ENCODE measurements around the gene ATR. TPM values are rescaled to one million over a fixed set of nuclear protein-coding genes. Genes with fewer than 3 reads are reported as not detected.

The ATR gene
- total and polyA plus RNA-seq, 9 of the 15 experiments (the other 6 are each of a cell fraction or from before 2014, with no cell fraction given) = 18.0 to 37.8 (median 23.2) TPM

GRCh38 chr3:142543307-142543706, 35.2 kb downstream of the ATR start:
- Histone ChIP-seq H3K36me3 (ENCODE audit: control insufficient read depth, insufficient read depth, low read length) (peaks cover 68% of the 10 kb centered on the region), H3K27ac (ENCODE audit: extremely low read depth, low read depth, low read length) (no peak overlapping the region), H3K4me1 (replicated peaks in 1 of 2; ENCODE audit: control insufficient read depth in 2 of 2, insufficient read depth in 2 of 2, low read length in 2 of 2) (no peaks in the 10 kb centered on the region), H3K9me1 (ENCODE audit: control insufficient read depth, insufficient read depth, low read length) (no peaks in the 10 kb centered on the region), H3K79me2 (ENCODE audit: control insufficient read depth, insufficient read depth, low read length) (no peaks in the 10 kb centered on the region), H2AFZ (ENCODE audit: low read depth, low read length) (no peak overlapping the region), H3K27me3 (ENCODE audit: control insufficient read depth in 2 of 2, insufficient read depth in 2 of 2, low read length in 2 of 2) (no peaks in the 10 kb centered on the region), H3K9ac (ENCODE audit: insufficient read depth in 1 of 2, low read depth in 2 of 2, low read length in 2 of 2) (no peak overlapping the region), H3K4me3 (no peak overlapping the region), H3K4me2 (ENCODE audit: insufficient read depth, low read length) (no peak overlapping the region), H3K9me3 (replicated peaks; ENCODE audit: control insufficient read depth, insufficient read depth, low read depth, low read length) (no peaks in the 10 kb centered on the region), H4K20me1 (replicated peaks; ENCODE audit: control insufficient read depth, insufficient read depth, low read length) (no peaks in the 10 kb centered on the region)
- BruUV-seq (replicated peaks) = no TSS peak
- ATAC-seq (no peak), FAIRE-seq (no peak), DNase-seq (ENCODE audit: extremely low read depth in 1 of 4, low spot score in 3 of 4) (no peak)
- WGBS (ENCODE audit: insufficient coverage, low coverage, missing lambda C conversion rate) = 83% methylated on average over 2 of the region's 5 CpGs
- CTCF ChIA-PET (ENCODE audit: low intra/inter-chr PET ratio) = no interaction called here
- in situ Hi-C loops (cut with MboI) = no loop called here
- POLR2A ChIA-PET = interaction anchor here (0.6 kb wide), 1 partner anchor 458 kb away, joined by 3 read pairs; no protein-coding TSS in a partner anchor
- intact Hi-C loops (cut with micrococcal nuclease) = no loop called here
- TF ChIP-seq FOXP4 (CRISPR knock-in tag; IDR thresholded peaks at IDR 0.05; ENCODE audit: borderline replicate concordance) = no peak
- TF ChIP-seq IRF2 (CRISPR knock-in tag; IDR thresholded peaks at IDR 0.05) = no peak
- no peak for TF ChIP-seq RNF2 (IDR thresholded peaks at IDR 0.05)
- no peak for TF ChIP-seq PTBP1 (IDR thresholded peaks at IDR 0.05; ENCODE audit: low read depth, low read length)
- TF ChIP-seq ZNF707 (CRISPR knock-in tag; conservative IDR thresholded peaks at IDR 0.05) = no peak
- TF ChIP-seq, protein P1, sequence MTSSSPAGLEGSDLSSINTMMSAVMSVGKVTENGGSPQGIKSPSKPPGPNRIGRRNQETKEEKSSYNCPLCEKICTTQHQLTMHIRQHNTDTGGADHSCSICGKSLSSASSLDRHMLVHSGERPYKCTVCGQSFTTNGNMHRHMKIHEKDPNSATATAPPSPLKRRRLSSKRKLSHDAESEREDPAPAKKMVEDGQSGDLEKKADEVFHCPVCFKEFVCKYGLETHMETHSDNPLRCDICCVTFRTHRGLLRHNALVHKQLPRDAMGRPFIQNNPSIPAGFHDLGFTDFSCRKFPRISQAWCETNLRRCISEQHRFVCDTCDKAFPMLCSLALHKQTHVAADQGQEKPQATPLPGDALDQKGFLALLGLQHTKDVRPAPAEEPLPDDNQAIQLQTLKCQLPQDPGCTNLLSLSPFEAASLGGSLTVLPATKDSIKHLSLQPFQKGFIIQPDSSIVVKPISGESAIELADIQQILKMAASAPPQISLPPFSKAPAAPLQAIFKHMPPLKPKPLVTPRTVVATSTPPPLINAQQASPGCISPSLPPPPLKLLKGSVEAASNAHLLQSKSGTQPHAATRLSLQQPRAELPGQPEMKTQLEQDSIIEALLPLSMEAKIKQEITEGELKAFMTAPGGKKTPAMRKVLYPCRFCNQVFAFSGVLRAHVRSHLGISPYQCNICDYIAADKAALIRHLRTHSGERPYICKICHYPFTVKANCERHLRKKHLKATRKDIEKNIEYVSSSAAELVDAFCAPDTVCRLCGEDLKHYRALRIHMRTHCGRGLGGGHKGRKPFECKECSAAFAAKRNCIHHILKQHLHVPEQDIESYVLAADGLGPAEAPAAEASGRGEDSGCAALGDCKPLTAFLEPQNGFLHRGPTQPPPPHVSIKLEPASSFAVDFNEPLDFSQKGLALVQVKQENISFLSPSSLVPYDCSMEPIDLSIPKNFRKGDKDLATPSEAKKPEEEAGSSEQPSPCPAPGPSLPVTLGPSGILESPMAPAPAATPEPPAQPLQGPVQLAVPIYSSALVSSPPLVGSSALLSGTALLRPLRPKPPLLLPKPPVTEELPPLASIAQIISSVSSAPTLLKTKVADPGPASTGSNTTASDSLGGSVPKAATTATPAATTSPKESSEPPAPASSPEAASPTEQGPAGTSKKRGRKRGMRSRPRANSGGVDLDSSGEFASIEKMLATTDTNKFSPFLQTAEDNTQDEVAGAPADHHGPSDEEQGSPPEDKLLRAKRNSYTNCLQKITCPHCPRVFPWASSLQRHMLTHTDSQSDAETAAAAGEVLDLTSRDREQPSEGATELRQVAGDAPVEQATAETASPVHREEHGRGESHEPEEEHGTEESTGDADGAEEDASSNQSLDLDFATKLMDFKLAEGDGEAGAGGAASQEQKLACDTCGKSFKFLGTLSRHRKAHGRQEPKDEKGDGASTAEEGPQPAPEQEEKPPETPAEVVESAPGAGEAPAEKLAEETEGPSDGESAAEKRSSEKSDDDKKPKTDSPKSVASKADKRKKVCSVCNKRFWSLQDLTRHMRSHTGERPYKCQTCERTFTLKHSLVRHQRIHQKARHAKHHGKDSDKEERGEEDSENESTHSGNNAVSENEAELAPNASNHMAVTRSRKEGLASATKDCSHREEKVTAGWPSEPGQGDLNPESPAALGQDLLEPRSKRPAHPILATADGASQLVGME (CRISPR knock-in tag; IDR thresholded peaks at IDR 0.05) = no peak
- TF ChIP-seq RAD51 (IDR thresholded peaks at IDR 0.05; ENCODE audit: borderline replicate concordance, low read depth) = no peak
- no peak for TF ChIP-seq CBFA2T3 (IDR thresholded peaks at IDR 0.05)
- TF ChIP-seq ZNF57 (CRISPR knock-in tag; IDR thresholded peaks at IDR 0.05) = no peak
- no peak for TF ChIP-seq ZNF146 (CRISPR knock-in tag; IDR thresholded peaks at IDR 0.05; ENCODE audit: unreplicated experiment)
- TF ChIP-seq CBX3 (IDR thresholded peaks at IDR 0.05; ENCODE audit: borderline replicate concordance in 1 of 2, low read length in 2 of 2) = no peak
- TF ChIP-seq ZNF778 (CRISPR knock-in tag; IDR thresholded peaks at IDR 0.05) = no peak
- TF ChIP-seq SMARCE1 (IDR thresholded peaks at IDR 0.05) = no peak
- no peak for TF ChIP-seq TGIF2 (CRISPR knock-in tag; IDR thresholded peaks at IDR 0.05)
- no peak for TF ChIP-seq SP1 (CRISPR knock-in tag; IDR thresholded peaks at IDR 0.05)
